GM12873 (cell line): ENCODE measurements around the gene CD6.

ENCODE experiments used
- TF ChIP-seq, protein P1 (sequence below): IDR thresholded peaks from 2 replicates; pipeline ENCODE4 v1.5.1; 2012; ENCODE audit warnings: low read depth, mild to moderate bottlenecking, moderate library complexity, low read length, control low read depth; ENCODE audit not compliant: insufficient read depth; ENCODE audit errors: missing control alignments

CD6 gene

DNA sequence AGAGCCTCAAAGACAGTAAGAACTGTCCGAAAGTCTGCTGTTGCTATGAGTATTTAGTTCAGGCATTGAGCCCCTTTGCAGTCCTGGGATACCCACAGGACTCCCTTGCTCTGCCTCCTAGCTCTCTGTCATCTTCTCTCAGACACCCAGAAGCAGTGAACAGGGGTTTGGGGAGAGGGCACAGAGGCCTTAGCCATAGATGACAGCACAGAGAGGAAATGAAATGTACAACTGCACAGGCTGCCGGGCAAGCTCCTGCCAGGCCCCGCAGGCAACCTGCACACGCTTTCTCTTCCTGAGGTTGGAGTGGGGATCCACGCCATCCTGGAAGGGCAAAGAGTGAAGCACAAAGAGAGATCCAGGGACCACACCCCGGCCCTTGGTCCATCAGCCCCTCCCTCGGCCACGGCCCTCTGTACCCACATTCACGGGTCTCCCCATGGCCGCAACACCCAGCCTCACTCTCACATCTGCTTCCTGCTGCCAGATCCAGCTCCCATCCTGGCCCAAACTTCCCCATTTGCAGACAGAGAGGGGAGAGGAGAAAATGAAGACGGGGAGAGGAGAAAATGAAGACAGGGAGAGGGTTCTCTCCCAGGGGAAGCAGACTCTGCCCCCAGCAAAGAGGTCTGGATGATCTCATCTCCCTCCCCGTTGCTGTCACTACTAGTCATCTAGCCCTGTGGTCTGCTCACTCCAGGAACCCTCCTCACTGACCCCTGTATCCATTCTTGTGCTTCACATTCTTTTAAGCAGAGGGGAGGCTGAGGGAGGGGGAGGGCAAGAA is 40.7 kb downstream of the CD6 start:
- TF ChIP-seq, protein P1, sequence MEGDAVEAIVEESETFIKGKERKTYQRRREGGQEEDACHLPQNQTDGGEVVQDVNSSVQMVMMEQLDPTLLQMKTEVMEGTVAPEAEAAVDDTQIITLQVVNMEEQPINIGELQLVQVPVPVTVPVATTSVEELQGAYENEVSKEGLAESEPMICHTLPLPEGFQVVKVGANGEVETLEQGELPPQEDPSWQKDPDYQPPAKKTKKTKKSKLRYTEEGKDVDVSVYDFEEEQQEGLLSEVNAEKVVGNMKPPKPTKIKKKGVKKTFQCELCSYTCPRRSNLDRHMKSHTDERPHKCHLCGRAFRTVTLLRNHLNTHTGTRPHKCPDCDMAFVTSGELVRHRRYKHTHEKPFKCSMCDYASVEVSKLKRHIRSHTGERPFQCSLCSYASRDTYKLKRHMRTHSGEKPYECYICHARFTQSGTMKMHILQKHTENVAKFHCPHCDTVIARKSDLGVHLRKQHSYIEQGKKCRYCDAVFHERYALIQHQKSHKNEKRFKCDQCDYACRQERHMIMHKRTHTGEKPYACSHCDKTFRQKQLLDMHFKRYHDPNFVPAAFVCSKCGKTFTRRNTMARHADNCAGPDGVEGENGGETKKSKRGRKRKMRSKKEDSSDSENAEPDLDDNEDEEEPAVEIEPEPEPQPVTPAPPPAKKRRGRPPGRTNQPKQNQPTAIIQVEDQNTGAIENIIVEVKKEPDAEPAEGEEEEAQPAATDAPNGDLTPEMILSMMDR, result no peak

DNA sequence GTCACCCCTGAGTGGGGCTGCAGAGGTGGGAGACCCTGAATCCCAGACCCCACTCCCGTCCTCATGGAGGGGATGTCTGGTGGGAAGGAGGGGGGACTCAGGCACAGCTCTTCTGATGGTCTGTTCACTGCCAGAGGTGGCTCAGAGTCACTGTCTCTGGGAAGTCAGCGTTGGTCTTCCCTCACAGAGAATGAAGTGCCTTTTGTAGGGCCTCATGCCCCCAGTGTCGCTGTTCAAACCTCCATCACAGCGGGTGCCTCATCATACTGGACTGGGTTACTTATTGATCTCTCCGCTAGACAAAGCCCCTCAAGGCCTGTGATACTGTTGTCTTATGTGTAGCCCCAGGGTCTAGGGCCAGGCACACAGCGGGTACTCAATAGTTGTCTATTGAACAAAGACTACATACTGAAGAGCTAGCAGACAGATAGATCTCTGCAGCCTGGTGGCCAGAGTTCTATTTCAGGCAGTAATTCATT is 41.3 kb downstream of the CD6 start:
- TF ChIP-seq, protein P1, result no peak

DNA sequence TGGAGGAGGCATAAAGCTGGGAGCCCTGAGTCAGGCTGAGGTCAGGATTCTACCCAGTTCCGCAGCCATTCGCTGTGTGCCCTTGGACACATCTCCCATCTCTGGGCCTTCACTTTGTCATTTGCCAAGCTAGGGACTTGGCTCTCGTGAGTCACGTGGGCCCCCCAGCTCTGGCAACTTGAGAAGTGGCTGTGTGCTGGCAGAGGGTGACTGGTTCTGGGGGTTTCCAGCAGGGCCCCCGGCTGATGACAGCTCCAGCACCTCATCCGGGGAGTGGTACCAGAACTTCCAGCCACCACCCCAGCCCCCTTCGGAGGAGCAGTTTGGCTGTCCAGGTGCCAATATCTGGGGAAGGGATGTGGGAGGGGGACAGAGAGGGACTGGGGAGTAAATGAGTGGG is 46.6 kb downstream of the CD6 start:
- TF ChIP-seq, protein P1, result no peak

DNA sequence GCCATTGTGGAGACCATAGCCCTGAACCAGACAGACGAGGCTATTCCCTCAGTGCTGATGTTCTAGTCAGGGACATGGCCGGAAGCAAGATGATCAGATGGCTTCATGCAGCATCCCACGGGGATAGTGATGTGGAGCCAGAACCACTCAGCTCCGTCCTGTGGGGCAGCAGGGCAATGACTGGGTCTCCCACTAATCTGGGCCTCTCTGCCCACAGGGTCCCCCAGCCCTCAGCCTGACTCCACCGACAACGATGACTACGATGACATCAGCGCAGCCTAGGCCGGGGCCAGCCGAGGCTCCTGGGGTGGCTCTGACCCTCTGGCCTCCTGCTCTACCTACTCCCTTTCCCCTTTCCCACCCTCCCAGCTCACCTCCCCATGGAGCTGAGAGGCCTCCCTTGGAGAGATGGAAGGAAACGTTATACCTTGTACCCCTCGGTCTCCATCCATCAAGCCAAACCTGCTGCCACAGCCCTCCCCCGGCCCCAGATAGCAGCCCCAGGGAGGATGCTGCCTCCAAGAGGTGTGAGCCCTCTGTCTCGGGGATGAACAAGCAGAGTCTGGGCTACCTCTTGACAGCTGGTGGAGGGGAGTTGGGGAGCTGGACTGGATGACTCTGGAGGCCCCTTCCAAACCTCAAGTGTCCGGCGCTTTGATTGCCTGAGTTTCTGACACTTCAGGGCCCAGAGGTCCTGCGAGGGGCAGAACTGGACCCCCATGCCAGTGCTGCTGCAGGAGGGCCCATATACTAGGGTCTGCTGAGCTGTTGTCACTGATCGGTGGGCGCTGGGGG is 47.8 kb downstream of the CD6 start:
- TF ChIP-seq, protein P1, result no peak

DNA sequence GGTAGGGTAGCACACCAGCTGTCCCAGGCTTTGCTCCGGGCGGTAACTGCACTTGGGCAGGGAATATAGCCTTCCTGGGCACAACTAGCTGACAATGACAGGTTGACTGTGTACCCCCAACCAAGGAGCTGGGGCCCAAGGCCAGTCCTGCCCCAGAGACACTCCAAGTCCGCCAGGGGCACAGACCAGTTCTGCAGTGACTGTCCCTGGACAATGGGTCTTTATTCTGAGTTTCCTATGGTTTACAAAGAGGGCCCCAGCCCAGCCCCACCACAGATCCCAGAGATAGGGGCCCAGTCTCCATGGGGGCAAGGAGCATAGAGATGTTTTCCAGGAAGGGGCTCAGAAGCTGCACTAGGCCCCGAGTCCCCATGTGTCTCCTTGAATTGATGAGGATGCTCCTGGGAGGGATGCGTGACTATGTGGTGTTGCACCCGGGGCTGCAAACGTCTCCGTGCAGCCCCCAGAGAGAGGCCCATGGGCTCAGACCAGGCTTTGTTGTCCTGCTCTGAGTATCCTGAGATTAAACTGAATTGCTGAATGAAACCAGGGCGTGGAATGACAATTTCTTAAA is 48.4 kb downstream of the CD6 start:
- TF ChIP-seq, protein P1, result no peak

DNA sequence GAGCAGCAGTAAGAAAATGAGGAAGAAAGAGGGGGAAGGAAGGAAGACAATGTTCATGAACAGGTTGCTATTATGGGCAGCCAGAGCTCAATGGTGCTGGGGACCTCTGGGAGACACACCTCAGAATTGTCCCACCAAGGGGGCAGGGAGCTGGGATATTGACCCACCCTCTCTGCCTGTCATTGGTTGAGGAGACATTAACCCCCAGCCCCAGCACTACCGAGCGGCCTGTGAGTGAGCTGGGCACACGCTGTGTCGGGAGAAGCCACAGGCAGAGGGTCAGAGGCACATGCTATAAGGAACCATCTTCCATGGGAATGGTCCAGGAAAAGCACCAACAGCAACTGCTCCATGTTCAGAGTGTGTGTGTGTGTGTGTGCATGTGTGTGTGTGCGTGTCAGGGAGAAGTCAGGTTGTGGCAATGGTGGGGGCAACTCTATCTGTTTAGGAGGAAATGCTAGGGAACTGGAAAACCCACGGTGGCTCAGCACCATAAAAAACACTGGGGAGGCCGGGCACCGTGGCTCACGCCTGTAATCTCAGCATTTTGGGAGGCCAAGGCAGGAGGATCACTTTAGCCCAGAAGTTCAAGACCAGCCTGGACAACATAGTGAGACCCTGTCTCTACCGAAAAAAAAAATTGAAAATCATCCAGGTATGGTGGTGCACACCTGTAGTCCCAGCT is 49.2 kb downstream of the CD6 start:
- TF ChIP-seq, protein P1, result no peak
